ENCODE data around the gene RASA3. TPM values are rescaled to one million over a fixed set of nuclear protein-coding genes. Genes with fewer than 3 reads are reported as not detected.

Gene RASA3
- total and polyA plus RNA-seq, 7 donors = 4.2 to 22.4 (median 16.9) TPM

GRCh38 chr13:114068656-114069318 lies 63.6 kb downstream of the RASA3 start:
- DNase-seq = peak; percentile 80
- H3K4me1 ChIP-seq = peaks cover 0 to 50% (median 49%) of the 10 kb centered on the region in 4 donors
- peak overlapping the region; percentile 90 to 98 (median 96) for H3K27ac ChIP-seq
- no peaks in the 10 kb centered on the region for H3K9me3 ChIP-seq
- H3K36me3 ChIP-seq = peaks cover 0 to 12% (median 0%) of the 10 kb centered on the region in 4 donors
- 68 to 79% methylated on average over 19 of the region's 19 CpGs for WGBS, 2 donors
- TF ChIP-seq POLR2AphosphoS5 (IDR thresholded peaks at IDR 0.05) (peak in 2 of 4 donors; percentile 36 to 44), POLR2A (IDR thresholded peaks at IDR 0.05) (no peak)
- no peak overlapping the region for H3K4me3 ChIP-seq
- intact Hi-C loops (cut with DNase I) = loop anchor here (5.0 kb wide), 3 partner anchors 116 to 246 kb away; no protein-coding TSS in a partner anchor
- H3K27me3 ChIP-seq = no peaks in the 10 kb centered on the region

GRCh38 chr13:114067886-114068651 lies 64.4 kb downstream of the RASA3 start:
- no peaks in the 10 kb centered on the region for H3K9me3 ChIP-seq
- peak; percentile 61 for DNase-seq
- H3K36me3 ChIP-seq = peaks cover 0 to 8% (median 0%) of the 10 kb centered on the region in 4 donors
- intact Hi-C loops (cut with DNase I) = loop anchor here (2.0 to 5.0 kb wide), 4 partner anchors 31 to 246 kb away; no protein-coding TSS in a partner anchor
- no peak overlapping the region for H3K4me3 ChIP-seq
- H3K4me1 ChIP-seq = peaks cover 0 to 58% (median 57%) of the 10 kb centered on the region in 4 donors
- H3K27me3 ChIP-seq = no peaks in the 10 kb centered on the region
- 58 to 75% methylated on average over 24 of the region's 24 CpGs for WGBS, 2 donors
- peak overlapping the region; percentile 90 to 98 (median 96) for H3K27ac ChIP-seq
- TF ChIP-seq POLR2AphosphoS5 (IDR thresholded peaks at IDR 0.05) (no peak), EP300 (IDR thresholded peaks at IDR 0.05) (no peak), POLR2A (IDR thresholded peaks at IDR 0.05) (no peak)
- TF ChIP-seq, protein P1, sequence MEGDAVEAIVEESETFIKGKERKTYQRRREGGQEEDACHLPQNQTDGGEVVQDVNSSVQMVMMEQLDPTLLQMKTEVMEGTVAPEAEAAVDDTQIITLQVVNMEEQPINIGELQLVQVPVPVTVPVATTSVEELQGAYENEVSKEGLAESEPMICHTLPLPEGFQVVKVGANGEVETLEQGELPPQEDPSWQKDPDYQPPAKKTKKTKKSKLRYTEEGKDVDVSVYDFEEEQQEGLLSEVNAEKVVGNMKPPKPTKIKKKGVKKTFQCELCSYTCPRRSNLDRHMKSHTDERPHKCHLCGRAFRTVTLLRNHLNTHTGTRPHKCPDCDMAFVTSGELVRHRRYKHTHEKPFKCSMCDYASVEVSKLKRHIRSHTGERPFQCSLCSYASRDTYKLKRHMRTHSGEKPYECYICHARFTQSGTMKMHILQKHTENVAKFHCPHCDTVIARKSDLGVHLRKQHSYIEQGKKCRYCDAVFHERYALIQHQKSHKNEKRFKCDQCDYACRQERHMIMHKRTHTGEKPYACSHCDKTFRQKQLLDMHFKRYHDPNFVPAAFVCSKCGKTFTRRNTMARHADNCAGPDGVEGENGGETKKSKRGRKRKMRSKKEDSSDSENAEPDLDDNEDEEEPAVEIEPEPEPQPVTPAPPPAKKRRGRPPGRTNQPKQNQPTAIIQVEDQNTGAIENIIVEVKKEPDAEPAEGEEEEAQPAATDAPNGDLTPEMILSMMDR (IDR thresholded peaks at IDR 0.05) = no peak

GRCh38 chr13:114067381-114067885 lies 65.0 kb downstream of the RASA3 start:
- Histone ChIP-seq H3K27me3 (no peaks in the 10 kb centered on the region), H3K4me1 (peaks cover 0 to 64% (median 62%) of the 10 kb centered on the region in 4 donors), H3K4me3 (no peak overlapping the region), H3K36me3 (peaks cover 0 to 3% (median 0%) of the 10 kb centered on the region in 4 donors), H3K27ac (peak overlapping the region; percentile 90 to 98 (median 96)), H3K9me3 (no peaks in the 10 kb centered on the region)
- TF ChIP-seq, protein P1 (IDR thresholded peaks at IDR 0.05) = no peak
- TF ChIP-seq POLR2A (IDR thresholded peaks at IDR 0.05) = no peak
- TF ChIP-seq POLR2AphosphoS5 (IDR thresholded peaks at IDR 0.05) = no peak
- TF ChIP-seq EP300 (IDR thresholded peaks at IDR 0.05) = no peak
- WGBS, 2 donors = 36 to 75% methylated on average over 9 of the region's 9 CpGs
- no peak for DNase-seq
- intact Hi-C loops (cut with DNase I) = loop anchor here (2.0 to 5.0 kb wide), 4 partner anchors 31 to 245 kb away; no protein-coding TSS in a partner anchor

GRCh38 chr13:114066956-114067355 lies 65.5 kb downstream of the RASA3 start:
- peak overlapping the region; percentile 90 to 98 (median 96) for H3K27ac ChIP-seq
- 69 to 87% methylated on average over 7 of the region's 7 CpGs for WGBS, 2 donors
- H3K4me1 ChIP-seq = peaks cover 0 to 67% (median 67%) of the 10 kb centered on the region in 4 donors
- no peaks in the 10 kb centered on the region for H3K36me3 ChIP-seq
- H3K4me3 ChIP-seq = no peak overlapping the region
- no peak for DNase-seq
- H3K9me3 ChIP-seq = no peaks in the 10 kb centered on the region
- TF ChIP-seq, protein P1 (IDR thresholded peaks at IDR 0.05) = no peak
- TF ChIP-seq POLR2AphosphoS5 (IDR thresholded peaks at IDR 0.05) (no peak), EP300 (IDR thresholded peaks at IDR 0.05) (no peak), POLR2A (IDR thresholded peaks at IDR 0.05) (no peak)
- intact Hi-C loops (cut with DNase I) = loop anchor here (2.0 to 5.0 kb wide), 4 partner anchors 32 to 245 kb away; no protein-coding TSS in a partner anchor
- no peaks in the 10 kb centered on the region for H3K27me3 ChIP-seq

Data from sigmoid colon (tissue), 7 donors.